GM12891 (cell line): Measurements from ENCODE around the gene C12orf43.
"Not testable (repeated sequence)": the region's sequence is repeated elsewhere in the genome, so short reads cannot be mapped to it uniquely, and the experiment has no call there.

Experiments
- DNase-seq: peaks from one replicate; pipeline ENCODE4 v3.0.0; 2011; ENCODE audit warnings: low spot score; ENCODE audit not compliant: insufficient read length
- FAIRE-seq: peaks from 2 replicates; lab custom pipeline; 2011; peaks lifted over from hg19 to GRCh38; lab: Jason Lieb, UNC
- PAX5 ChIP-seq: IDR thresholded peaks from 2 replicates; pipeline ENCODE4 v1.6.1; 2011; ENCODE audit warnings: low read length, moderate library complexity, mild to moderate bottlenecking; ENCODE audit not compliant: insufficient read depth, severe bottlenecking
- POLR2A ChIP-seq: IDR thresholded peaks from 2 replicates; pipeline ENCODE4 v1.6.1; 2011; ENCODE audit warnings: low read depth, low read length, control low read depth
- POLR2AphosphoS5 ChIP-seq: IDR thresholded peaks from 2 replicates; pipeline ENCODE4 v1.6.1; 2011; ENCODE audit warnings: low read depth, low read length, control low read depth
- POU2F2 ChIP-seq: IDR thresholded peaks from 2 replicates; pipeline ENCODE4 v1.6.1; 2011; ENCODE audit warnings: low read depth, mild to moderate bottlenecking, control low read depth, low read length, moderate library complexity
- SPI1 ChIP-seq: IDR thresholded peaks from 2 replicates; pipeline ENCODE4 v1.6.1; 2011; ENCODE audit warnings: low read depth, low read length, control low read depth
- TAF1 ChIP-seq: IDR thresholded peaks from 2 replicates; pipeline ENCODE4 v1.6.1; 2011; ENCODE audit warnings: low read depth, low read length, control low read depth

C12orf43 gene

GRCh38 chr12:121053706-121054105 is 37.4 kb upstream of the C12orf43 start:
- DNase-seq: no peak
- TF ChIP-seq SPI1 (no peak), POU2F2 (no peak), TAF1 (no peak), PAX5 (no peak), POLR2AphosphoS5 (no peak), POLR2A (no peak)

DNA sequence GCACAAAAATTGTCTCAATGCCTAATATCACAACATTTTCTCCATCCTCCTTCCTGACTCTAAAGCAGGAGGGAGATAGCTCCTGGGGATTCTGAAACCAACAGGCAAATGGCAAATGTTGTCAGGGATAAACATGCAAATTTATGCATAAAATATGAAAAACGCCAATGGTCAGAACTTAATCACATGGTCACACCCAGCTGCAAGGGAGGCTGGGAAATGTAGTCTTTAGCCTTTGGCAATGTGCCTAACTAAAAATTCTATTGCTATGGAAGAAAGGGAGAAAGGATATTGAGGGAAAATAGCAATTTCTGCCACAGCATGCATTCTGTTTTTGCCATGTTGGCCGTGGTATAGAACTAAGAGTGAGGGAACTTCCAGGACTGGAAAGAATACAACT is 34.4 kb upstream of the C12orf43 start:
- DNase-seq (no peak), FAIRE-seq (no peak)
- TF ChIP-seq PAX5 (no peak), POLR2A (no peak), SPI1 (no peak), POU2F2 (no peak), POLR2AphosphoS5 (no peak), TAF1 (no peak)

More at GRCh38 chr12:121053706-121054105, 37.4 kb upstream of the C12orf43 start:
- no peak for FAIRE-seq

- TF ChIP-seq POLR2A (no peak), POU2F2 (no peak), TAF1 (no peak), SPI1 (no peak), POLR2AphosphoS5 (no peak), PAX5 (no peak)
- DNase-seq: no peak
- FAIRE-seq: no peak
These were observed 32.2 kb upstream of the C12orf43 start for GRCh38 chr12:121048442-121048841.

- not testable (repeated sequence) for FAIRE-seq, DNase-seq
These were observed 31.1 kb upstream of the C12orf43 start for GRCh38 chr12:121047400-121047799.

GRCh38 chr12:121043067-121043466 is 26.8 kb upstream of the C12orf43 start:
- TF ChIP-seq POLR2A: no peak
- TF ChIP-seq PAX5: no peak
- no peak for TF ChIP-seq TAF1
- no peak for TF ChIP-seq POU2F2
- no peak for TF ChIP-seq POLR2AphosphoS5
- TF ChIP-seq SPI1: no peak
- DNase-seq (no peak), FAIRE-seq (no peak)

DNA sequence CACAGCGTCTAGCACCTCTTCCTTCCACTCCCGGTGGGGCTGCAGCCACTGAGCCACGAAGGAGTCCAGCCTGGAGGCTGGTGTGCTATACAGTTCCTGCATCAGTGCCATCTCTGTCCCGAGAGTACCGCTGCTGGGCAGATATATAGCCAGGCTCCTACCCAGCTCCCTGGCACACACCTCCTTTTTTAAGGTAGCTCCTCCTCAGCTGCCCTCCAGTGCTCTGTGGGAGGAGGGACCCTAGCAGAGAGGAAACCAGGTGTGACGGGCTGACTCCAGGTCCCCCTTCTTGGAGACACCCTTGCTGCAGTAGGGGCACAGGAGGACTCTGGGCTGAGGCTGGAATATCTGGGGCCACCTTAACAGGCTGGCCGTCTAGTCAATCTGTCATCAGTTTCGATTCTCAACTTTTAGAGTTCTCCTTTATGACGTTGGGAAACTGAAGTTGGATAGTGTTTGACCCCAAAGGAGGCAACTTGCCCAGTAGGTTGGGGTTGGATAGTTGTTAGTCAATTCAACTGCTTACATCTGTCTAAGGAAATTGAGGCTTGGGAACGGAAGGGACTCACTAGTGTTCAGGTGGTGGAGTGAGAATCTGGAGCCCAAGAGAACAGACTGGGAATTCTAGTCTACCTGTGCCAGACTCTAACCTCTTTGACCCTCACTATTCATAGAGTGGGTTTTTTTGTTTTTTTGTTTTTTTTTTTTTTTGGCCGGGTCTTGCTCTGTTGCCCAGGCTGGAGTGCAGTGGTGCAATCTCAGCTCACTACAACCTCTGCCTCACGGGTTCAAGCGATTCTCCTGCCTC is 22.8 kb upstream of the C12orf43 start, which contains the start of gene OASL:
Gene OASL (minus strand): TSS at position 386 of the 808 bp plus-strand sequence. CDS start 275 bp downstream, at position 111.
- 0 out of 2 replicates have a peak, but pooled peaks have one; percentile 41 for TF ChIP-seq POLR2AphosphoS5
- TF ChIP-seq SPI1: peak; percentile 29; the same call in 1 of the 2 replicates
- no peak for TF ChIP-seq TAF1
- TF ChIP-seq POU2F2: no peak
- TF ChIP-seq PAX5: no peak
- peak; percentile 70 for TF ChIP-seq POLR2A
- peak; percentile 37 for DNase-seq
- FAIRE-seq: peak; percentile 81

GRCh38 chr12:121036810-121037326 is 20.6 kb upstream of the C12orf43 start:
- no peak for TF ChIP-seq PAX5
- no peak for TF ChIP-seq POLR2A
- TF ChIP-seq TAF1: no peak
- TF ChIP-seq POLR2AphosphoS5: no peak
- no peak for TF ChIP-seq SPI1
- TF ChIP-seq POU2F2: no peak
- FAIRE-seq: no peak
- DNase-seq: no peak

- FAIRE-seq: no peak
- no peak for DNase-seq
These were observed 18.5 kb upstream of the C12orf43 start for GRCh38 chr12:121034616-121035305.

GRCh38 chr12:121033625-121034349 is 17.5 kb upstream of the C12orf43 start:
- DNase-seq (no peak), FAIRE-seq (no peak)
- TF ChIP-seq PAX5 (no peak), TAF1 (no peak), POLR2AphosphoS5 (no peak)

More at GRCh38 chr12:121034616-121035305, 18.5 kb upstream of the C12orf43 start:
- no peak for TF ChIP-seq TAF1
- no peak for TF ChIP-seq POU2F2
- no peak for TF ChIP-seq POLR2A
- TF ChIP-seq PAX5: no peak
- TF ChIP-seq POLR2AphosphoS5: no peak
- TF ChIP-seq SPI1: no peak
